ENCODE data around the gene ATRN. TPM values are rescaled to one million over a fixed set of nuclear protein-coding genes. Genes with fewer than 3 reads are reported as not detected.
"Not testable (repeated sequence)": the region's sequence is repeated elsewhere in the genome, so short reads cannot be mapped to it uniquely, and the experiment has no call there.

ATRN gene
- 31.6 TPM for total RNA-seq
- long read RNA-seq, full-length matches to known transcripts: 11 of 29 reads
- long read RNA-seq, partial matches to known transcripts: 4 of 29 reads
- long read RNA-seq, other reads (novel, unspliced or antisense): 14 of 29 reads

DNA sequence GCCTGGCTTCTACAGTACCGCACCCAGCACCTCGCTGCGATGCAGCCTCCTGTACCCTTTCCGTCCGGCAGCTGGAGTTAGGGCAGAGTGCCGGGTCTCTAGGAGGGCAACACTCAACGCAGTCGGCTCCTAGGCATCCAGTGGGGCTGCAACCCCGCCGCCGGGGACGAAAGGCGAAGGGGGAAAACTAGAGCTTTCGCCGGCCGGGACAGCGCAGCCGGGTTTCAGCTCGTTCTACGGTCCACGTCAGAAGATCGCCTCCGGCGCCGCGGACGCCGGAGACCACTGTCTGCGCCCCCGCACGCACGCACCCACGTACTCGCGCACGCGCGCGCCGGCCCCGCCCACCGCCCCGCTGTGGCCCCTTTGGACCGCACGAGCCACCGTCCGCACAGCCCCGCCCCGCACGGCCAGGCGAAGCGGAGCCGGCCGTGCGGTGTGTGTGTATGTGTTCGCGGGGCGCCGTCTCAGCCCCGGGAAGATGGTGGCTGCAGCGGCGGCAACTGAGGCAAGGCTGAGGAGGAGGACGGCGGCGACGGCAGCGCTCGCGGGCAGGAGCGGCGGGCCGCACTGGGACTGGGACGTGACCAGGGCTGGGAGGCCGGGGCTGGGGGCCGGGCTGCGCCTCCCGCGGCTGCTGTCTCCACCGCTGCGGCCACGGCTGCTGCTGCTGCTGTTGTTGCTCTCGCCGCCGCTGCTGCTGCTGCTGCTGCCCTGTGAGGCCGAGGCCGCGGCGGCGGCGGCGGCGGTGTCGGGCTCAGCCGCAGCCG is at the start of gene ATRN:
Gene ATRN, plus strand, starts transcription at position 392 of the 770 bp plus-strand sequence. Its CDS starts 90 bp downstream, at position 482.
- Histone ChIP-seq H3K4me1 (peaks cover 24% of the 10 kb centered on the region), H3K27ac (peak within 1 kb of the TSS; percentile 88), H3K4me3 (peak within 1 kb of the TSS; percentile 99), H3K9me3 (no peaks in the 10 kb centered on the region), H3K36me3 (no peaks in the 10 kb centered on the region), H3K27me3 (no peaks in the 10 kb centered on the region)
- DNase-seq: peak; percentile 97
- TF ChIP-seq, protein P1, sequence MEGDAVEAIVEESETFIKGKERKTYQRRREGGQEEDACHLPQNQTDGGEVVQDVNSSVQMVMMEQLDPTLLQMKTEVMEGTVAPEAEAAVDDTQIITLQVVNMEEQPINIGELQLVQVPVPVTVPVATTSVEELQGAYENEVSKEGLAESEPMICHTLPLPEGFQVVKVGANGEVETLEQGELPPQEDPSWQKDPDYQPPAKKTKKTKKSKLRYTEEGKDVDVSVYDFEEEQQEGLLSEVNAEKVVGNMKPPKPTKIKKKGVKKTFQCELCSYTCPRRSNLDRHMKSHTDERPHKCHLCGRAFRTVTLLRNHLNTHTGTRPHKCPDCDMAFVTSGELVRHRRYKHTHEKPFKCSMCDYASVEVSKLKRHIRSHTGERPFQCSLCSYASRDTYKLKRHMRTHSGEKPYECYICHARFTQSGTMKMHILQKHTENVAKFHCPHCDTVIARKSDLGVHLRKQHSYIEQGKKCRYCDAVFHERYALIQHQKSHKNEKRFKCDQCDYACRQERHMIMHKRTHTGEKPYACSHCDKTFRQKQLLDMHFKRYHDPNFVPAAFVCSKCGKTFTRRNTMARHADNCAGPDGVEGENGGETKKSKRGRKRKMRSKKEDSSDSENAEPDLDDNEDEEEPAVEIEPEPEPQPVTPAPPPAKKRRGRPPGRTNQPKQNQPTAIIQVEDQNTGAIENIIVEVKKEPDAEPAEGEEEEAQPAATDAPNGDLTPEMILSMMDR (IDR thresholded peaks at IDR 0.05): no peak
- ATAC-seq: peak; percentile 99
- intact Hi-C loops (cut with DNase I): no loop called here

DNA sequence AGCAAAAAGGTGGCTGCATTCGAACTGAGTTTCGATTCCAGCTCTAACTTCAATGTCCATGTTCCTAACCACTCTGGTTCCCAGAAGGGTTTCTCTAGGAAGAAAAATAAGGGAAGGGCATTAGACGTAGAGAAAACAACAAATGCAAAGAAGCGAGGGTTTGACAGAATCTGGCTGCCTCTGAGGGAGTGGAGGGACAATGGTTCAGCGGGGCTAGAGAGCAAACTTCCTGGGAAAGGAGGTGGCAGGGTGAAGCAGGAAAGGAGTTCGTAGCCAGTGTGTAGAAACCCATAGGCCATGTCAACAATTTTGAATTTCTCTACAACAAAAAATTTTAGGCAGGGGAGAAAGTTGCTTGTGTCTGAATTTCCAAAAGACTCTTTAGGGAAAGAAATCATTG is 48.8 kb upstream of the ATRN start:
- Histone ChIP-seq H3K36me3 (no peaks in the 10 kb centered on the region), H3K9me3 (no peaks in the 10 kb centered on the region), H3K4me3 (no peak overlapping the region), H3K27me3 (no peaks in the 10 kb centered on the region), H3K27ac (no peak overlapping the region), H3K4me1 (no peaks in the 10 kb centered on the region)
- no peak for DNase-seq
- TF ChIP-seq, protein P1 (IDR thresholded peaks at IDR 0.05): no peak
- intact Hi-C loops (cut with DNase I): no loop called here
- no peak for ATAC-seq

DNA sequence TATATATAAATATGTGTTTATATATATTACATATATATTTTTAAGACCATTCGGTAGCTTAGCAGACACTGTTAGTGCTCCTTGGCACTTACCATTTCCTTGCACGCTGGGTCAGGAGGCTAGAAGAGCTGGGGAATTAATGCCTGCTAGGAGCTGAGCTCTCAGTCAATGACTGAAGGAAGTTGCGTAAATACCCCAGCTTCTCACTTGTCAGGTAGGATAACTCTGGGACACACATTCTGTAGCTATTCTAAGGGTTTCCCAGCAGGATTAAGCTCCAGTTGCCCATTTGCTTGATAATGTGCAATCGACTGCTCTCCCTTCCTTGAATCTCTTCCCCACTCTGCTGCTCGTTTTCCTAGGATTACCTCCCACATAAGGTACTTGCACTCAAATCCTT is 47.7 kb upstream of the ATRN start:
- Histone ChIP-seq H3K4me1 (no peaks in the 10 kb centered on the region), H3K4me3 (no peak overlapping the region), H3K27ac (no peak overlapping the region), H3K27me3 (no peaks in the 10 kb centered on the region), H3K36me3 (no peaks in the 10 kb centered on the region), H3K9me3 (no peaks in the 10 kb centered on the region)
- TF ChIP-seq, protein P1 (IDR thresholded peaks at IDR 0.05): no peak
- DNase-seq (no peak), ATAC-seq (no peak)
- intact Hi-C loops (cut with DNase I): no loop called here

DNA sequence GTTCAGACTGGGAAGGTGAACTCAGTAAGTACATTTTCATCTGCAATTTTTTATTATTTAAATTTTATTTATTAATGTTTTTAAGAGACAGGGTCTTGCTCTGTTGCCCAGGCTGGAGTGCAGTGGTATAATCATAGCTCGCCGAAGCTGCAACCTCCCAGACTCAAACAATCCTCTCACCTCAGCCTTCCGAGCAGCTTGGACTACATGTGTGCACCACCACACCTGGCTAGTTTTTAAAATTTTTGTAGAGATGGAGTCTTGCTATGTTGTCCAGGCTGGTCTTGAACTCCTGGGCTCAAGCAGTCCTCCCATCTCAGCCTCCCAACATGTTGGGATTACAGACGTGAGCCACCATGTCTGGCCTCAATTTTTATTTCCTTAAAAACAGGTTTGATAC is 44.1 kb upstream of the ATRN start:
- DNase-seq: not testable (repeated sequence)

DNA sequence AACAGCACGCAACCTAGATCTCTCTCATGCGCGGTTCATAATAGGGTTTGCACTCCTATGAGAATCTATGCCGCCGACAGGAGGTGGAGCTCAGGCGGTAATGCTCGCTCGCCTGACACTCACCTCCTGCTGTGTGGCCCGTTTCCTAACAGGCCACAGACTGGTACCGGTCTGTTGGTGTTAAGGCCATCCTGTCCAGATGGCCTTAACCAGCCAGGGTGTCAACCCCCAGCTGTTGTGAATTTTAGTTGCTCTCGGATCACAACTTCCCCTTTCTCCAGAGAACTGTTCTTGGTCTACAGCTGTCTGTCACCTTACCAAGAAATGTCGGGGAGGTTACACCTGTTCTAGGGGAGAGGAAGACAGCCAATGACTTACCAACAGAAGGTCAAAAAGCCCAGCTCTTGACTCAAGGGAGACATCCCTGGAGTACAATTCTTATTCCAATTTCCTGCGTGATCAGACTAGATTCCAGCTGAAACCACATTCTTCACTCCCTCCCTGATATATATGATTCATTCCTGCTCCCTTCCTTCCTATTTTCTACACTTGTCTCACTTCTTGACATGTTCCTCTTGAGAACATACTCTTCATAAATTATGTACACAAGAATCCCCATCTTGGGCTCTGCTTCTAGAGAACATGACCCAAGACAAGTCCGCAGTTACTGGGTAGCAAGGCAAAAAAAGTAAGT is 40.3 kb upstream of the ATRN start:
- no peak for DNase-seq

More for the DNA sequence above, 44.1 kb upstream of the ATRN start:
- H3K27ac ChIP-seq; intact Hi-C loops (cut with DNase I); H3K4me1 ChIP-seq; H3K36me3 ChIP-seq; H3K27me3 ChIP-seq; H3K4me3 ChIP-seq; ATAC-seq; H3K9me3 ChIP-seq: not testable (repeated sequence)

More for the DNA sequence above, 40.3 kb upstream of the ATRN start:
- H3K27ac ChIP-seq: no peak overlapping the region
- no peaks in the 10 kb centered on the region for H3K36me3 ChIP-seq
- intact Hi-C loops (cut with DNase I): no loop called here
- no peak overlapping the region for H3K4me3 ChIP-seq
- TF ChIP-seq, protein P1 (IDR thresholded peaks at IDR 0.05): no peak
- H3K9me3 ChIP-seq: no peaks in the 10 kb centered on the region
- no peaks in the 10 kb centered on the region for H3K27me3 ChIP-seq
- H3K4me1 ChIP-seq: no peaks in the 10 kb centered on the region
- peak; percentile 77 for ATAC-seq
